MCF 10A (cell line): ENCODE measurements around the gene KLK8. TPM values are rescaled to one million over a fixed set of nuclear protein-coding genes. Genes with fewer than 3 reads are reported as not detected.
A peak's percentile ranks its signal among the peaks of the same experiment; 100 is the strongest.

Experiments used
- BruUV-seq: library from RNA; stranded (reverse); fragments of 400-500 nt; replicated peaks from 2 replicates; lab custom pipeline; 2021; lab: Mats Ljungman, UMichigan
- CTCF ChIA-PET: fragments of 300-600 bp; sonication (Branson Sonifier 250); formaldehyde crosslinking; extraction: SDS; loops from one replicate; lab custom pipeline; 2021; ENCODE audit warnings: antibody characterized with exemption, inconsistent platforms; lab: Yijun Ruan, JAX
- POLR2A ChIA-PET: fragments of 300-600, 350-650 bp; sonication (Branson Sonifier 250); formaldehyde crosslinking; extraction: SDS; loops from one replicate; lab custom pipeline; 2020; ENCODE audit warnings: antibody characterized with exemption, inconsistent platforms; lab: Yijun Ruan, JAX
- DNase-seq: peaks from one replicate; pipeline ENCODE4 v3.0.0-alpha.2; 2018; ENCODE audit not compliant: unreplicated experiment
- H3K27ac Mint-ChIP-seq: one replicate; pipeline ENCODE4 v1.8.0; 2022; ENCODE audit warnings: mild to moderate bottlenecking, low read depth, mixed read lengths; ENCODE audit not compliant: unreplicated experiment
- H3K27me3 Mint-ChIP-seq: one replicate; pipeline ENCODE4 v1.8.0; 2022; ENCODE audit warnings: mixed read lengths; ENCODE audit not compliant: insufficient read depth, unreplicated experiment
- H3K36me3 Mint-ChIP-seq: one replicate; pipeline ENCODE4 v1.8.0; 2022; ENCODE audit warnings: mild to moderate bottlenecking, moderate library complexity, mixed read lengths; ENCODE audit not compliant: insufficient read depth, unreplicated experiment
- H3K4me1 Mint-ChIP-seq: one replicate; pipeline ENCODE4 v1.8.0; 2022; ENCODE audit warnings: mixed read lengths; ENCODE audit not compliant: insufficient read depth, unreplicated experiment
- H3K4me3 Mint-ChIP-seq: one replicate; pipeline ENCODE4 v1.8.0; 2022; ENCODE audit warnings: mild to moderate bottlenecking, moderate library complexity, mixed read lengths; ENCODE audit not compliant: unreplicated experiment
- H3K9me3 Mint-ChIP-seq: one replicate; pipeline ENCODE4 v1.8.0; 2022; ENCODE audit warnings: mixed read lengths; ENCODE audit not compliant: unreplicated experiment
- CTCF ChIP-seq: fragments of 200-600 bp; IDR thresholded peaks from one replicate; pipeline ENCODE4 v1.8.0; 2022; ENCODE audit warnings: antibody characterized with exemption, mild to moderate bottlenecking; ENCODE audit not compliant: unreplicated experiment
- intact Hi-C: fragments of 100-400 bp; cut with micrococcal nuclease; formaldehyde crosslinking; loops from 2 replicates; pipeline ENCODE4 v1.14.1; 2022
- total RNA-seq: library from RNA; stranded (reverse); gene quantifications from 2 replicates; pipeline ENCODE4 v1.2.3, GENCODE V29; 2022

KLK8 gene
- total RNA-seq, 1 experiment from 2014 or later, result not detected

- H3K4me3 Mint-ChIP-seq, result no peak overlapping the region
- ChIA-PET POLR2A (no interaction called here), CTCF (interaction anchor here (1.0 kb wide), 1 partner anchor 40 kb away, joined by 3 read pairs; no protein-coding TSS in a partner anchor)
- no peaks in the 10 kb centered on the region for H3K9me3 Mint-ChIP-seq
- peaks cover 6% of the 10 kb centered on the region for H3K4me1 Mint-ChIP-seq
- intact Hi-C loops, result no loop called here
- no peak overlapping the region for H3K27ac Mint-ChIP-seq
- no peaks in the 10 kb centered on the region for H3K36me3 Mint-ChIP-seq
- peaks cover 18% of the 10 kb centered on the region for H3K27me3 Mint-ChIP-seq
- BruUV-seq, result no TSS peak
- no peak for TF ChIP-seq CTCF
- DNase-seq, result no peak
These were observed 19.7 kb downstream of the KLK8 start for GRCh38 chr19:50981587-50982146.

DNA sequence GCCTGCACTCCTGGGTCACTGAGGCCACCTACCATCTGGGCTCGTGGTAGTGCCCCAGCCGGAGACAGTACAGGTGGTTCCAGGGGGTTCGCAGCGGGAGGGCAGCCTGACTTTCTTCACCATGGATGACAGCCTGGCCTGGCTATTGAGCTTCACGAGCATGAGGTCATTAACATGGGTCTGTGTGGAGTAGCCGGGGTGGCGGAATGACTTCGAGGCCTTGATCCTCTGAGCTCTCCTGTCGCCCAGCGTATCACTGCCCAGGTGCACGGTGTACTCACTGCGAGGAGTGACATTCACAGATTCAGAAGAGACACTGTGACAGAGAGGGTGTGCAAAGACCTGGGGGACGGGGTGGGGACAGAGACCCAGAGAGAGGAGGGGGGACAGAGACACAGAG lies 21.2 kb downstream of the KLK8 start:
- Mint-ChIP-seq H3K27ac (no peak overlapping the region), H3K9me3 (no peaks in the 10 kb centered on the region), H3K36me3 (no peaks in the 10 kb centered on the region), H3K4me3 (no peak overlapping the region), H3K27me3 (peaks cover 18% of the 10 kb centered on the region), H3K4me1 (peaks cover 6% of the 10 kb centered on the region)
- no peak for TF ChIP-seq CTCF
- no TSS peak for BruUV-seq
- no peak for DNase-seq
- intact Hi-C loops, result no loop called here
- ChIA-PET CTCF (interaction anchor here (0.6 to 1.2 kb wide), 2 partner anchors 8 to 11 kb away, joined by 4 to 7 read pairs; no protein-coding TSS in a partner anchor), POLR2A (interaction anchor here (0.9 kb wide), 1 partner anchor 21 kb away, joined by 4 read pairs; the partner anchor contains the start of gene KLK8)

- ChIA-PET POLR2A (interaction anchor here (0.9 kb wide), 1 partner anchor 21 kb away, joined by 4 read pairs; the partner anchor contains the start of gene KLK8), CTCF (interaction anchor here (1.2 kb wide), 1 partner anchor 8 kb away, joined by 7 read pairs; no protein-coding TSS in a partner anchor)
- Mint-ChIP-seq H3K4me1 (peaks cover 6% of the 10 kb centered on the region), H3K27me3 (peaks cover 18% of the 10 kb centered on the region), H3K36me3 (no peaks in the 10 kb centered on the region), H3K4me3 (no peak overlapping the region), H3K9me3 (no peaks in the 10 kb centered on the region), H3K27ac (no peak overlapping the region)
- no peak for DNase-seq
- intact Hi-C loops, result no loop called here
- BruUV-seq, result no TSS peak
- no peak for TF ChIP-seq CTCF
These were observed 21.6 kb downstream of the KLK8 start for GRCh38 chr19:50979758-50980157.

GRCh38 chr19:50978772-50979390 lies 22.5 kb downstream of the KLK8 start:
- DNase-seq, result peak; percentile 16
- POLR2A ChIA-PET, result no interaction called here
- Mint-ChIP-seq H3K4me3 (no peak overlapping the region), H3K4me1 (peaks cover 6% of the 10 kb centered on the region), H3K27me3 (peaks cover 18% of the 10 kb centered on the region), H3K9me3 (no peaks in the 10 kb centered on the region), H3K36me3 (no peaks in the 10 kb centered on the region), H3K27ac (no peak overlapping the region)
- no TSS peak for BruUV-seq
- CTCF ChIA-PET, result interaction anchor here (1.2 kb wide), 1 partner anchor 9 kb away, joined by 7 read pairs; no protein-coding TSS in a partner anchor
- TF ChIP-seq CTCF, result no peak
- intact Hi-C loops, result no loop called here
